H1 (cell line): Measurements from ENCODE around the gene SLC30A3. TPM values are rescaled to one million over a fixed set of nuclear protein-coding genes. Genes with fewer than 3 reads are reported as not detected.

Experiments used
- RXRA ChIP-seq: IDR thresholded peaks from 2 replicates; pipeline ENCODE4 v1.6.1; 2011; ENCODE audit warnings: low read depth, mild to moderate bottlenecking, low read length, moderate library complexity; ENCODE audit not compliant: insufficient read depth
- polyA plus RNA-seq, 7 experiments: library from polyadenylated mRNA; depleted of rRNA in 3 of 7; stranded (reverse) in 5 of 7; unstranded in 2 of 7; fragments of >200 nt in 5 of 7; fragments of 200-250 nt in 2 of 7; gene quantifications; 1 replicate in 5 of 7; 2 replicates in 1 of 7; 4 replicates in 1 of 7; pipeline versions ENCODE4 v1.2.1 to v1.2.3, GENCODE V29; 2011 to 2013; ENCODE audit warnings: missing spikeins in 2 of 7, mixed read lengths in 2 of 7
- total RNA-seq: library from RNA; stranded (reverse); fragmentation: NEBNext Ultra II Directional; extraction: Animal tissue kit (Norgen Biotek cat#: 25700); gene quantifications from 2 replicates; pipeline ENCODE4 v1.2.1, GENCODE V29; 2021

SLC30A3 gene
- total and polyA plus RNA-seq, 2 of the 8 experiments (the other 6 are each of a cell fraction or from before 2014, with no cell fraction given), result 15.2 to 30.7 TPM

DNA sequence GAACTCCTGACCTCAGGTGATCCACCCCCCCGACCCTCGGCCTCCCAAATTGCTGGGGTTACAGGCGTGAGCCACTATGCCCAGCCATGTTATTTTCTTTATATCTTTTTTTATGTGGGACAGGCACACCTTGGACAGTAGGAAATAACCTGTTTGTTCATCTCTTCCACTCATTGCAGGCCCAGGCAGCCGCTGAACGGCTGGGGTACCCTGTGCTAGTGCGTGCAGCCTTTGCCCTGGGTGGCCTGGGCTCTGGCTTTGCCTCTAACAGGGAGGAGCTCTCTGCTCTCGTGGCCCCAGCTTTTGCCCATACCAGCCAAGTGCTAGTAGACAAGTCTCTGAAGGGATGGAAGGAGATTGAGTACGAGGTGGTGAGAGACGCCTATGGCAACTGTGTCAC is 37.3 kb downstream of the SLC30A3 start (continued):
- TF ChIP-seq RXRA, result no peak
